OCI-LY1 (cell line): ENCODE measurements around the gene HSF5.
A peak's percentile ranks its signal among the peaks of the same experiment; 100 is the strongest.

Experiments used
- H2AFZ ChIP-seq: fragments of 200-600 bp; sonication (generic), shearing (Covaris generic); 2 replicates; pipeline ENCODE4 v1.6.0; 2014; ENCODE audit warnings: antibody characterized with exemption, mild to moderate bottlenecking, low read length
- H3F3A ChIP-seq: fragments of 200-600 bp; sonication (generic), shearing (Covaris generic); 2 replicates; pipeline ENCODE4 v1.6.0; 2014; ENCODE audit warnings: mild to moderate bottlenecking, antibody characterized with exemption, low read length, moderate library complexity; ENCODE audit not compliant: insufficient read depth
- H3K27ac ChIP-seq: fragments of 200-600 bp; sonication (generic); 2 replicates; pipeline ENCODE4 v1.5.1; 2014; ENCODE audit warnings: low read length, mixed run types, mild to moderate bottlenecking, low read depth; ENCODE audit not compliant: poor library complexity, severe bottlenecking
- H3K27me3 ChIP-seq: fragments of 200-600 bp; sonication (generic); 2 replicates; pipeline ENCODE4 v1.6.0; 2014; ENCODE audit warnings: antibody characterized with exemption, mild to moderate bottlenecking, low read length, moderate library complexity; ENCODE audit not compliant: insufficient read depth
- H3K36me3 ChIP-seq: fragments of 200-600 bp; sonication (generic); 2 replicates; pipeline ENCODE4 v1.6.1; 2014; ENCODE audit warnings: mild to moderate bottlenecking, antibody characterized with exemption, low read length, moderate library complexity, mixed read lengths; ENCODE audit not compliant: insufficient read depth
- H3K4me1 ChIP-seq: fragments of 200-600 bp; sonication (generic); 2 replicates; pipeline ENCODE4 v1.5.1; 2014; ENCODE audit warnings: mild to moderate bottlenecking, low read length, moderate library complexity; ENCODE audit not compliant: insufficient read depth, severe bottlenecking
- H3K4me2 ChIP-seq: fragments of 200-600 bp; sonication (generic), shearing (Covaris generic); 2 replicates; pipeline ENCODE4 v1.6.1; 2014; ENCODE audit warnings: low read length
- H3K4me3 ChIP-seq: fragments of 200-600 bp; sonication (generic); 2 replicates; pipeline ENCODE4 v1.5.1; 2014; ENCODE audit warnings: low read length, low read depth, mild to moderate bottlenecking, mixed read lengths; ENCODE audit not compliant: poor library complexity, severe bottlenecking
- H3K79me2 ChIP-seq: fragments of 200-600 bp; shearing (Covaris generic); 2 replicates; pipeline ENCODE4 v1.6.1; 2016; ENCODE audit warnings: mixed run types, low read length, mixed read lengths; ENCODE audit not compliant: insufficient read depth
- H3K9ac ChIP-seq: fragments of 200-600 bp; sonication (generic), shearing (Covaris generic); 2 replicates; pipeline ENCODE4 v1.6.1; 2014; ENCODE audit warnings: mild to moderate bottlenecking, low read length, mixed read lengths
- H3K9me2 ChIP-seq: fragments of 200-600 bp; sonication (generic), shearing (Covaris generic); 2 replicates; pipeline ENCODE4 v1.6.1; 2014; ENCODE audit warnings: low read depth, mild to moderate bottlenecking, low read length, mixed read lengths
- H3K9me3 ChIP-seq: fragments of 200-600 bp; shearing (Covaris generic); 2 replicates; pipeline ENCODE4 v1.6.1; 2014; ENCODE audit warnings: low read length, mixed read lengths
- H4K20me1 ChIP-seq: fragments of 200-600 bp; sonication (generic), shearing (Covaris generic); 2 replicates; pipeline ENCODE4 v1.6.0; 2016; ENCODE audit warnings: mild to moderate bottlenecking, low read length; ENCODE audit not compliant: insufficient read depth
- CTCF ChIP-seq: fragments of 200-600 bp; sonication (generic), shearing (Covaris generic); IDR thresholded peaks from 2 replicates; pipeline ENCODE4 v1.5.1; 2017; ENCODE audit warnings: mild to moderate bottlenecking, antibody characterized with exemption, low read length, moderate library complexity, mixed read lengths
- EZH2 ChIP-seq: fragments of 200-600 bp; sonication (generic), shearing (Covaris generic); IDR thresholded peaks from 2 replicates; pipeline ENCODE4 v1.8.0; 2017; ENCODE audit warnings: borderline replicate concordance, mixed run types, mild to moderate bottlenecking, antibody characterized with exemption, low read length, moderate library complexity, mixed read lengths

Gene HSF5

GRCh38 chr17:58421711-58422110, 66.5 kb downstream of the HSF5 start:
- Histone ChIP-seq H3K27me3 (no peaks in the 10 kb centered on the region; the same call in 1 of the 2 replicates), H3K9me2 (no peaks in the 10 kb centered on the region), H3F3A (no peaks in the 10 kb centered on the region), H3K27ac (no peak overlapping the region), H3K9ac (no peak overlapping the region), H3K79me2 (no peaks in the 10 kb centered on the region), H2AFZ (no peak overlapping the region), H3K4me1 (peaks cover 12% of the 10 kb centered on the region), H3K36me3 (no peaks in the 10 kb centered on the region), H4K20me1 (no peaks in the 10 kb centered on the region), H3K9me3 (no peaks in the 10 kb centered on the region), H3K4me3 (no peak overlapping the region), H3K4me2 (no peak overlapping the region)
- TF ChIP-seq CTCF (no peak), EZH2 (no peak)

GRCh38 chr17:58420827-58421226, 67.4 kb downstream of the HSF5 start:
- Histone ChIP-seq H3K9me3 (no peaks in the 10 kb centered on the region), H3F3A (no peaks in the 10 kb centered on the region), H3K27me3 (no peaks in the 10 kb centered on the region; the same call in 1 of the 2 replicates), H3K9ac (no peak overlapping the region), H3K4me1 (peaks cover 12% of the 10 kb centered on the region), H3K27ac (no peak overlapping the region), H2AFZ (no peak overlapping the region), H3K79me2 (no peaks in the 10 kb centered on the region), H4K20me1 (no peaks in the 10 kb centered on the region), H3K4me2 (no peak overlapping the region), H3K9me2 (no peaks in the 10 kb centered on the region), H3K4me3 (no peak overlapping the region), H3K36me3 (no peaks in the 10 kb centered on the region)
- TF ChIP-seq CTCF (no peak), EZH2 (no peak)

GRCh38 chr17:58417300-58418092, 70.7 kb downstream of the HSF5 start, which contains the start of gene RNF43:
Gene RNF43, minus strand, starts transcription at chr17:58417534. Its CDS starts 1,957 bp downstream, at chr17:58415577.
- Histone ChIP-seq H3K27me3 (no peaks in the 10 kb centered on the region), H3K9ac (no peak within 1 kb of the TSS), H3K4me1 (peaks cover 12% of the 10 kb centered on the region), H2AFZ (no peak within 1 kb of the TSS), H3K4me2 (peak within 1 kb of the TSS; percentile 18; the same call in 1 of the 2 replicates), H3K79me2 (no peaks in the 10 kb centered on the region), H4K20me1 (no peaks in the 10 kb centered on the region), H3K9me2 (no peaks in the 10 kb centered on the region), H3K9me3 (no peaks in the 10 kb centered on the region), H3K4me3 (no peak within 1 kb of the TSS), H3K36me3 (no peaks in the 10 kb centered on the region), H3K27ac (no peak within 1 kb of the TSS), H3F3A (no peaks in the 10 kb centered on the region)
- TF ChIP-seq CTCF (peak; percentile 76), EZH2 (no peak)
